Thyroid gland (tissue), 4 donors: Measurements from ENCODE around the gene SCAP.

Experiments used
- CTCF ChIP-seq, 6 experiments: fragments of 200-600 bp in 3 of 6; fragments of 450-650 bp in 3 of 6; sonication (generic) in 3 of 6; IDR thresholded peaks; one replicate each; pipeline ENCODE4 v1.5.1; 2016 to 2019; ENCODE audit warnings: antibody characterized with exemption in 6 of 6, mild to moderate bottlenecking in 2 of 6, inconsistent platforms in 1 of 6, moderate library complexity in 1 of 6
- POLR2A ChIP-seq, 2 donors: fragments of 450-650 bp; IDR thresholded peaks; one replicate each; pipeline ENCODE4 v1.6.1; 2017; ENCODE audit warnings: antibody characterized with exemption in 2 of 2, mild to moderate bottlenecking in 2 of 2, moderate library complexity in 1 of 2

GRCh38 chr3:47406762-47407149 lies 69.0 kb downstream of the SCAP start:
- no peak for TF ChIP-seq CTCF (IDR thresholded peaks at IDR 0.05)
- no peak for TF ChIP-seq POLR2A (IDR thresholded peaks at IDR 0.05)
